Esophagus muscularis mucosa (tissue), 4 donors: ENCODE measurements around the gene ARL11. TPM values are rescaled to one million over a fixed set of nuclear protein-coding genes. Genes with fewer than 3 reads are reported as not detected.
"Not testable (repeated sequence)": the region's sequence is repeated elsewhere in the genome, so short reads cannot be mapped to it uniquely, and the experiment has no call there.

Source experiments
- DNase-seq: peaks from one replicate; pipeline ENCODE4 v3.0.0-alpha.2; 2017; ENCODE audit errors: extremely low spot score
- H3K27ac ChIP-seq, 4 donors: fragments of 200-600 bp; sonication (generic); replicated peaks in 1 of 4; 1 replicate in 3 of 4; 2 replicates in 1 of 4; pipeline ENCODE4 v1.5.1; 2016 to 2019; ENCODE audit warnings: mild to moderate bottlenecking in 1 of 4
- H3K27me3 ChIP-seq, 4 donors: fragments of 200-600 bp; sonication (generic); one replicate each; pipeline versions ENCODE4 v1.5.1 to v1.6.0; 2016 to 2019
- H3K36me3 ChIP-seq, 4 donors: fragments of 200-600 bp; sonication (generic); one replicate each; pipeline ENCODE4 v1.5.1; 2016 to 2019
- H3K4me1 ChIP-seq, 4 donors: fragments of 200-600 bp; sonication (generic); one replicate each; pipeline ENCODE4 v1.5.1; 2016 to 2019
- H3K4me3 ChIP-seq, 4 donors: fragments of 200-600 bp; sonication (generic); 1 replicate in 2 of 4; 2 replicates in 2 of 4; pipeline ENCODE4 v1.5.1; 2016 to 2019; ENCODE audit warnings: mild to moderate bottlenecking in 4 of 4, moderate library complexity in 1 of 4
- H3K9me3 ChIP-seq, 4 donors: fragments of 200-600 bp; sonication (generic); 1 replicate in 3 of 4; 2 replicates in 1 of 4; pipeline ENCODE4 v1.5.1; 2016 to 2019
- CTCF ChIP-seq, 3 experiments: fragments of 200-600 bp in 2 of 3; fragments of 450-650 bp in 1 of 3; sonication (generic) in 2 of 3; IDR thresholded peaks; one replicate each; pipeline ENCODE4 v1.5.1; 2017 to 2019; ENCODE audit warnings: antibody characterized with exemption in 3 of 3, mild to moderate bottlenecking in 2 of 3, moderate library complexity in 1 of 3
- EP300 ChIP-seq: sonication (generic); formaldehyde crosslinking; IDR thresholded peaks from one replicate; pipeline ENCODE4 v1.6.1; 2017; ENCODE audit warnings: antibody characterized with exemption
- POLR2A ChIP-seq: fragments of 450-650 bp; IDR thresholded peaks from one replicate; pipeline ENCODE4 v1.6.1; 2017; ENCODE audit warnings: antibody characterized with exemption, moderate library complexity, mild to moderate bottlenecking, low read depth
- POLR2AphosphoS5 ChIP-seq, 2 donors: sonication (generic); formaldehyde crosslinking; IDR thresholded peaks; one replicate each; pipeline ENCODE4 v1.6.1; 2017; ENCODE audit warnings: antibody characterized with exemption in 2 of 2
- WGBS: methylation state at CpG from one replicate; pipeline ENCODE4 v1.1.5; 2018; 5-methylcytosine and 5-hydroxymethylcytosine counted together
- intact Hi-C: fragments of 100-400 bp; cut with DNase I; formaldehyde crosslinking; loops from one replicate; pipeline ENCODE4 v1.15.1; 2023
- total RNA-seq, 4 donors: library from RNA; depleted of rRNA; stranded (reverse); fragments of >200 nt; gene quantifications; one replicate each; pipeline versions ENCODE4 v1.1.0 to v1.2.1, GENCODE V29; 2016

The ARL11 gene
- total RNA-seq, 4 donors from 2014 or later = 0.13 to 0.83 (median 0.35) TPM

- TF ChIP-seq POLR2AphosphoS5 (IDR thresholded peaks at IDR 0.05) (peak; percentile 50 to 71), POLR2A (peak; percentile 10), CTCF (IDR thresholded peaks at IDR 0.05) (no peak), EP300 (no peak)
- Histone ChIP-seq H3K4me3 (peak within 1 kb of the TSS; percentile 80 to 99 (median 92)), H3K27ac (peak within 1 kb of the TSS; percentile 85 to 88 (median 88)), H3K36me3 (peaks cover 0 to 23% (median 1%) of the 10 kb centered on the region in 4 donors), H3K27me3 (no peaks in the 10 kb centered on the region), H3K4me1 (peaks cover 14 to 27% (median 25%) of the 10 kb centered on the region in 4 donors), H3K9me3 (no peaks in the 10 kb centered on the region)
- 0% methylated on average over 6 of the region's 87 CpGs for WGBS
- peak; percentile 94 for DNase-seq
- intact Hi-C loops = no loop called here
Measured at GRCh38 chr13:49585220-49586157, 42.8 kb upstream of the ARL11 start, which contains the start of gene RCBTB1. Gene RCBTB1, minus strand, starts transcription at chr13:49585558. Its CDS starts 18,279 bp downstream, at chr13:49567279.

GRCh38 chr13:49586717-49587116 lies 41.6 kb upstream of the ARL11 start:
- Histone ChIP-seq H3K9me3 (no peaks in the 10 kb centered on the region), H3K4me1 (peaks cover 14 to 27% (median 25%) of the 10 kb centered on the region in 4 donors), H3K36me3 (peaks cover 0 to 11% (median 0%) of the 10 kb centered on the region in 4 donors), H3K27me3 (no peaks in the 10 kb centered on the region), H3K4me3 (no peak overlapping the region), H3K27ac (peak overlapping the region in 1 of 4 donors; percentile 88)
- intact Hi-C loops = no loop called here
- no peak for DNase-seq
- 77% methylated on average over 3 of the region's 3 CpGs for WGBS
- TF ChIP-seq POLR2AphosphoS5 (IDR thresholded peaks at IDR 0.05) (no peak), CTCF (IDR thresholded peaks at IDR 0.05) (no peak), EP300 (no peak), POLR2A (no peak)

DNA sequence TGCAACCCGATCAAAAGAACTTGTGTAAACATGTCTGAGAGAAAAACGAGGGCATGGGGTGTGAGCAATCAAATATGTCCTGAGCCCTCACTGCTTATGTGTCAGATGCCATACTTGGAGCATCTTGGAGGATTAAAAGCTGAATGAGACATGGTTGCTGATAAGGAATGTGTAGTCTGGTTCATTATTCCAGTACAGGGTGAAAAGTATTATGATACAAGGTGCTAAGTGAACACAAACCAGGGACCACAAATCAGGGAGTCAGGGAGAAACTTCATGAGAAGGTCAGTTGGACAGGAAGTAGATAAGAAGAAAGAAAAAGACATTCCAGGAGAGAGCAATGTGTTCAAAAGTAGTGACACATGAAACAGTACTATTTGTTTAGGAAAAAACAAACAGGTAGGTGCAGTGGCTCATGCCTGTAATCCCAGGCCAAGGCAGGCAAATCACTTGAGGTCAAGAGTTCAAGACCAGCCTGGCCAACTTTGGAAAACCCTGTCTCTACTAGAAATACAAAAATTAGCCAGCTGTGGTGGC lies 40.9 kb upstream of the ARL11 start:
- H3K27me3 ChIP-seq = no peaks in the 10 kb centered on the region

DNA sequence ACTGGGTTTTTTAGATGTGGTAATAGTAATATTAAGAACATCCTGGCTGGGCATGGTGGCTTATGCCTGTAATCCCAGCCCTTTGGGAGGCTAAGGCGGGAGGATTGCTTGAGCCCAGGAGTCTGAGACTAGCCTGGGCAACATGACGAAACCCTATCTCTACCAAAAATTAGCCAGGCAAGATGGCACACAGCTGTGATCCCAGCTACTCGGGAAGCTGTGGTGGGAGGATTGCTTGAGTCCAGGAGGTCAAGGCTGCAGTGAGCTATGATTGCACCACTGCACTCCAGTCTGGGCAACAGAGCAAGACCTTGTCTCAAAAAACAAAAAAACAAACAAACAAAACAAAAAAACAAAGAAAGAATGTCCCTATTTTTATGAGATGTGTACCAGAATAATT lies 37.6 kb upstream of the ARL11 start:
- H3K36me3 ChIP-seq, H3K27me3 ChIP-seq, DNase-seq, H3K4me3 ChIP-seq, H3K9me3 ChIP-seq, intact Hi-C loops, H3K27ac ChIP-seq: not testable (repeated sequence)
- 94% methylated on average over 3 of the region's 3 CpGs for WGBS
- peaks cover 6 to 11% (median 6%) of the 10 kb centered on the region in 4 donors for H3K4me1 ChIP-seq

More for the DNA sequence above, 40.9 kb upstream of the ARL11 start:
- intact Hi-C loops = no loop called here
- no peak overlapping the region for H3K4me3 ChIP-seq
- WGBS = 59% methylated on average over 2 of the region's 2 CpGs
- H3K27ac ChIP-seq = no peak overlapping the region
- no peak for DNase-seq
- TF ChIP-seq CTCF (IDR thresholded peaks at IDR 0.05) (no peak), POLR2AphosphoS5 (IDR thresholded peaks at IDR 0.05) (no peak), EP300 (no peak), POLR2A (no peak)
- H3K4me1 ChIP-seq = peaks cover 14 to 27% (median 25%) of the 10 kb centered on the region in 4 donors
- H3K36me3 ChIP-seq = peaks cover 0 to 4% (median 0%) of the 10 kb centered on the region in 4 donors
- H3K9me3 ChIP-seq = no peaks in the 10 kb centered on the region

DNA sequence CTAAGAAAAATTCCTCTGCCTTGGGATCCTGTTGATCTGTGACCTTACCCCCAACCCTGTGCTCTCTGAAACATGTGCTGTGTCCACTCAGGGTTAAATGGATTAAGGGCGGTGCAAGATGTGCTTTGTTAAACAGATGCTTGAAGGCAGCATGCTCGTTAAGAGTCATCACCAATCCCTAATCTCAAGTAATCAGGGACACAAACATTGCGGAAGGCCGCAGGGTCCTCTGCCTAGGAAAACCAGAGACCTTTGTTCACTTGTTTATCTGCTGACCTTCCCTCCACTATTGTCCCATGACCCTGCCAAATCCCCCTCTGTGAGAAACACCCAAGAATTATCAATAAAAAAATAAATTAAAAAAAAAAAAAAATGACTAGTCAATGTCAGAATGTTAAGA lies 34.4 kb upstream of the ARL11 start:
- DNase-seq, intact Hi-C loops, H3K27me3 ChIP-seq, H3K36me3 ChIP-seq, H3K4me3 ChIP-seq, H3K9me3 ChIP-seq, H3K27ac ChIP-seq, H3K4me1 ChIP-seq: not testable (repeated sequence)
- 93% methylated on average over 2 of the region's 4 CpGs for WGBS
